Measurements from ENCODE around the gene SULT2B1.

GRCh38 chr19:48644839-48645619 lies 93.1 kb downstream of the SULT2B1 start:
- no peak for TF ChIP-seq GATA3 (IDR thresholded peaks at IDR 0.05; ENCODE audit: low read depth, low read length)
- TF ChIP-seq GATA2 (IDR thresholded peaks at IDR 0.05; ENCODE audit: low read depth, low read length): no peak

Data from SH-SY5Y (cell line).